ENCODE measurements around the gene KLHL42. TPM values are rescaled to one million over a fixed set of nuclear protein-coding genes. Genes with fewer than 3 reads are reported as not detected.

Gene KLHL42
- total and polyA plus RNA-seq, 4 donors, result 7.5 to 32.5 (median 15.3) TPM

DNA sequence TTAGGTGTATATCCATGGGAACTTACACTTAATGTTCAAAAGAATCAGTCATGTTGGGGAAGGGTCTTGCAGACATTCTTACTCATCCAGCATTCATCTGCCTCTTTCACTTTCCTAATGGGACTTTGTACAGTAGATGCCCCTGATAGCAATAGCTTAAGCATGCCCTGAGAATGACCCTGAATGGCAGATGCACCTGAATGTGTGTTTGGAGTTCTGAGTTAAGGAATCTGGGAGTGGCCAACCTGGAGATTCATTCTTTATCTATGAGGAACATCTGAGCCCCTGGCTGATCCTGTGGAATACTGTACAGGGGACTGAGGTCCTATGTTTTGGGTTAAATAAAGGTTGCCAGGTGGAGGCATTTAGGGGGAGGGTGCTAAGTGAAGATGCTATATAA lies 71.3 kb downstream of the KLHL42 start:
- Histone ChIP-seq H3K4me1 (ENCODE audit: control insufficient read depth in 5 of 5, insufficient read depth in 5 of 5, low read length in 5 of 5) (no peaks in the 10 kb centered on the region), H3K27me3 (ENCODE audit: control insufficient read depth in 3 of 3, insufficient read depth in 3 of 3, low read length in 2 of 3) (no peaks in the 10 kb centered on the region), H3K9ac (ENCODE audit: insufficient read depth in 1 of 2, low read length in 2 of 2) (no peak overlapping the region), H3K27ac (ENCODE audit: low read depth in 1 of 2, low read length in 1 of 2) (no peak overlapping the region), H3K36me3 (ENCODE audit: control insufficient read depth in 4 of 4, insufficient read depth in 4 of 4, low read length in 4 of 4) (no peaks in the 10 kb centered on the region), H3K4me3 (no peak overlapping the region), H3K9me3 (ENCODE audit: control insufficient read depth in 4 of 4, insufficient read depth in 3 of 4, low read length in 3 of 4) (no peaks in the 10 kb centered on the region)
- no peak for ATAC-seq (ENCODE audit: insufficient read depth, low FRiP score)
- TF ChIP-seq, protein P1, sequence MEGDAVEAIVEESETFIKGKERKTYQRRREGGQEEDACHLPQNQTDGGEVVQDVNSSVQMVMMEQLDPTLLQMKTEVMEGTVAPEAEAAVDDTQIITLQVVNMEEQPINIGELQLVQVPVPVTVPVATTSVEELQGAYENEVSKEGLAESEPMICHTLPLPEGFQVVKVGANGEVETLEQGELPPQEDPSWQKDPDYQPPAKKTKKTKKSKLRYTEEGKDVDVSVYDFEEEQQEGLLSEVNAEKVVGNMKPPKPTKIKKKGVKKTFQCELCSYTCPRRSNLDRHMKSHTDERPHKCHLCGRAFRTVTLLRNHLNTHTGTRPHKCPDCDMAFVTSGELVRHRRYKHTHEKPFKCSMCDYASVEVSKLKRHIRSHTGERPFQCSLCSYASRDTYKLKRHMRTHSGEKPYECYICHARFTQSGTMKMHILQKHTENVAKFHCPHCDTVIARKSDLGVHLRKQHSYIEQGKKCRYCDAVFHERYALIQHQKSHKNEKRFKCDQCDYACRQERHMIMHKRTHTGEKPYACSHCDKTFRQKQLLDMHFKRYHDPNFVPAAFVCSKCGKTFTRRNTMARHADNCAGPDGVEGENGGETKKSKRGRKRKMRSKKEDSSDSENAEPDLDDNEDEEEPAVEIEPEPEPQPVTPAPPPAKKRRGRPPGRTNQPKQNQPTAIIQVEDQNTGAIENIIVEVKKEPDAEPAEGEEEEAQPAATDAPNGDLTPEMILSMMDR (IDR thresholded peaks at IDR 0.05; ENCODE audit: control extremely low read depth, extremely low read depth), result no peak
- no peak for DNase-seq

DNA sequence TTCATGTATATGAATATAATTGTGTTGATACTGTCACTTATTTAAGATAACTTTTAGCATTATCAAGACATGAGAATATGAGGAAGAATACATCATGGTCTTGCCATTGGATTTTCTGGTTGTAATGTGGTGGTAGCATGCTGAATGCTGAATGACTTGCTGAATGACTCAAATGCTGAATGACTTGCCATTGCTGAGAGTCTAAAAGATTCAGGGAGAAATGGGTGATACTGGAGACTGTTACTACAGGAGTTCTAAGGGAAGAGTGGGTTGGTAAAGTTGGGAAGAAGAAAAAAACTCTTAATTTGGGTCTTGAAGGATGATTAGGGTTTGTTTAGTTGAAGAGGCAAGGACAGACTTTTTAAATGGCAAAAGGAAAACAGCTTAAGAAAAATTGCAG lies 72.1 kb downstream of the KLHL42 start:
- no peak overlapping the region for H3K4me3 ChIP-seq
- no peaks in the 10 kb centered on the region for H3K9me3 ChIP-seq (ENCODE audit: control insufficient read depth in 4 of 4, insufficient read depth in 3 of 4, low read length in 3 of 4)
- H3K9ac ChIP-seq (ENCODE audit: insufficient read depth in 1 of 2, low read length in 2 of 2), result no peak overlapping the region
- no peak overlapping the region for H3K27ac ChIP-seq (ENCODE audit: low read depth in 1 of 2, low read length in 1 of 2)
- H3K4me1 ChIP-seq (ENCODE audit: control insufficient read depth in 5 of 5, insufficient read depth in 5 of 5, low read length in 5 of 5), result no peaks in the 10 kb centered on the region
- no peaks in the 10 kb centered on the region for H3K27me3 ChIP-seq (ENCODE audit: control insufficient read depth in 3 of 3, insufficient read depth in 3 of 3, low read length in 2 of 3)
- TF ChIP-seq, protein P1 (IDR thresholded peaks at IDR 0.05; ENCODE audit: control extremely low read depth, extremely low read depth), result no peak
- no peaks in the 10 kb centered on the region for H3K36me3 ChIP-seq (ENCODE audit: control insufficient read depth in 4 of 4, insufficient read depth in 4 of 4, low read length in 4 of 4)
- DNase-seq (no peak), ATAC-seq (ENCODE audit: insufficient read depth, low FRiP score) (no peak)

Small RNAs within 50 kb of the gene (small RNA-seq; reads per million reads assigned to genes)
- gene RF00019 (ENCODE audit: low replicate concordance), result not detected
- not detected for gene RF02271 (ENCODE audit: low replicate concordance)

Other genes with a start within 250 kb of the KLHL42 start
- gene REP15, start 83.8 kb upstream of the KLHL42 start, total RNA-seq, result 1 to 10 TPM in 1 of 2 donors, under 1 TPM in 1; 0.63 to 2.1 TPM
- 1 to 10 TPM; 1.5 to 1.9 TPM for gene REP15, start 83.8 kb upstream of the KLHL42 start, polyA plus RNA-seq
- gene MRPS35, start 69.4 kb upstream of the KLHL42 start, total RNA-seq, result 10 to 100 TPM; 30.9 to 48.7 TPM
- 10 to 100 TPM; 21.8 to 34.5 TPM for gene MRPS35, start 69.4 kb upstream of the KLHL42 start, polyA plus RNA-seq
- not detected for gene MANSC4, start within 50 bp of the KLHL42 start, total RNA-seq
- not detected for gene MANSC4, start within 50 bp of the KLHL42 start, polyA plus RNA-seq
- 1 to 10 TPM in 1 of 2 donors, under 1 TPM in 1; 0.46 to 3.0 TPM for gene PTHLH, start 192.5 kb downstream of the KLHL42 start, total RNA-seq
- gene PTHLH, start 192.5 kb downstream of the KLHL42 start, polyA plus RNA-seq, result under 1 TPM; 0.22 to 0.28 TPM

Data from lung (tissue), 13 donors.